ENCODE results near the gene CKAP4. TPM values are rescaled to one million over a fixed set of nuclear protein-coding genes. Genes with fewer than 3 reads are reported as not detected.

The CKAP4 gene
- total RNA-seq, 1 experiment from 2014 or later = 62.4 TPM

DNA sequence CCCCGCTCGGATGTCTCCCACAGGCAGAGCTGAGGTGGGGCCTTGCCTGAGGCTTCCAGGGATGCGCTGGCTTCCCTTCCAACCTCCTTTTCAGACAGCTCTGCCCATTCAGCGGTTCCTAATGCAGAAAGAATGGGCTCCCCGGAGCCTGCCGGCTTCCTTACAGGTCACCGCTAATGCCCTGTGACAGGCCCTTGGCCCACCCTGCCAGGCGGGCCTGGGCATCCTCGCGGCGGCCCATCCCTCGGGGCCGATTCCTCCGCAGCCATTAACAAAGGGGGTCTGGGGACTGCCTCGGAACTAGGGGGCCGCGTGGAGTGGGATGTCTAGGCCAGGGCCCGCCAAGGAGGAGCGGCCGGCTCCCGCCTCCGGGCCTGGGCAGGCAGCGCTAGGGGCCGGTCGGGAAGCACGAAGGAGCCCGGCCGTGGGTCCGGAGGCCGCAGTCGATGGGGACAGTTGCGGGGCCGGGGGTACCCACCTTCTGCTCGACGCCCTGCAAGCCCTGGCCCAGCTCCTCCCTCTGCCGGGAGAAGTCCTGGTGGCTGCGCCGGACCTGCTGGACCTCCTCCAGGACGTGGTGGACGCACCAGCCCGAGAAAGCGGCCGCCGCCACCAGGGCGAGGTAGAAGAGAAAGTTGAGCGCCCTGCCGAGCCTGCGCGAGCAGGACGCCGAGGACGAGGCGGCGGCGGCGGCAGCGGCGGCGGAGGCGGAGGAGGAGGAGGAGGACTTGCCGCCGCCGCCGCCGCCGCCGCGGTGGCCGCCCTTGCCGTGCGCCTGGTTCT lies 738 bp downstream of the CKAP4 start:
- H4K91ac ChIP-seq (ENCODE audit: insufficient read length, low read depth, low read length) = no peak overlapping the region
- peak overlapping the region; percentile 74 for H3K14ac ChIP-seq (ENCODE audit: insufficient read depth, low read length)
- no peak overlapping the region for H3K27ac ChIP-seq (ENCODE audit: insufficient read length, low read depth, low read length)
- H3K56ac ChIP-seq (ENCODE audit: insufficient read length, low read depth, low read length) = no peak overlapping the region
- H3K27me3 ChIP-seq (ENCODE audit: insufficient read depth, low read length) = no peaks in the 10 kb centered on the region
- H2AK5ac ChIP-seq (ENCODE audit: insufficient read length, low read length) = no peak overlapping the region
- no peak overlapping the region for H3K23ac ChIP-seq (ENCODE audit: insufficient read length, low read depth, low read length)
- H3K79me2 ChIP-seq (ENCODE audit: insufficient read depth, low read length) = no peaks in the 10 kb centered on the region
- H4K8ac ChIP-seq (replicated peaks; ENCODE audit: insufficient read length, low read depth, low read length) = no peak overlapping the region
- peak overlapping the region; percentile 72 to 81 for H3K4me3 Mint-ChIP-seq
- H3K27ac Mint-ChIP-seq = no peak overlapping the region
- H3K4me2 ChIP-seq (ENCODE audit: insufficient read depth, insufficient read length, low read length) = peak overlapping the region; percentile 41
- H3K9me3 Mint-ChIP-seq = no peaks in the 10 kb centered on the region
- peak overlapping the region; percentile 72 for H3K18ac ChIP-seq (ENCODE audit: insufficient read length, low read depth, low read length)
- TF ChIP-seq, protein P1, sequence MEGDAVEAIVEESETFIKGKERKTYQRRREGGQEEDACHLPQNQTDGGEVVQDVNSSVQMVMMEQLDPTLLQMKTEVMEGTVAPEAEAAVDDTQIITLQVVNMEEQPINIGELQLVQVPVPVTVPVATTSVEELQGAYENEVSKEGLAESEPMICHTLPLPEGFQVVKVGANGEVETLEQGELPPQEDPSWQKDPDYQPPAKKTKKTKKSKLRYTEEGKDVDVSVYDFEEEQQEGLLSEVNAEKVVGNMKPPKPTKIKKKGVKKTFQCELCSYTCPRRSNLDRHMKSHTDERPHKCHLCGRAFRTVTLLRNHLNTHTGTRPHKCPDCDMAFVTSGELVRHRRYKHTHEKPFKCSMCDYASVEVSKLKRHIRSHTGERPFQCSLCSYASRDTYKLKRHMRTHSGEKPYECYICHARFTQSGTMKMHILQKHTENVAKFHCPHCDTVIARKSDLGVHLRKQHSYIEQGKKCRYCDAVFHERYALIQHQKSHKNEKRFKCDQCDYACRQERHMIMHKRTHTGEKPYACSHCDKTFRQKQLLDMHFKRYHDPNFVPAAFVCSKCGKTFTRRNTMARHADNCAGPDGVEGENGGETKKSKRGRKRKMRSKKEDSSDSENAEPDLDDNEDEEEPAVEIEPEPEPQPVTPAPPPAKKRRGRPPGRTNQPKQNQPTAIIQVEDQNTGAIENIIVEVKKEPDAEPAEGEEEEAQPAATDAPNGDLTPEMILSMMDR (conservative IDR thresholded peaks at IDR 0.05) = no peak
- H3K9ac ChIP-seq (ENCODE audit: extremely low read depth, insufficient read length, low read length) = peak overlapping the region; percentile 34
- no peaks in the 10 kb centered on the region for H4K20me1 ChIP-seq (ENCODE audit: control insufficient read depth, insufficient read depth, insufficient read length)
- H2BK20ac ChIP-seq (ENCODE audit: low read depth, low read length, poor library complexity, severe bottlenecking) = no peak overlapping the region
- no peak overlapping the region for H2BK120ac ChIP-seq (ENCODE audit: low read depth, low read length, poor library complexity, severe bottlenecking)
- peaks cover 29 to 30% of the 10 kb centered on the region in 2 experiments for H3K4me1 Mint-ChIP-seq
- H4K5ac ChIP-seq (ENCODE audit: insufficient read length, low read depth, low read length) = no peak overlapping the region
- H3K9me3 ChIP-seq (ENCODE audit: control insufficient read depth, low read depth, low read length) = no peaks in the 10 kb centered on the region
- H3K79me1 ChIP-seq (ENCODE audit: insufficient read depth, low read depth, low read length, poor library complexity, severe bottlenecking) = peaks cover 3% of the 10 kb centered on the region
- WGBS (ENCODE audit: extremely low coverage, insufficient read length, low lambda C conversion rate) = no CpG with 5 or more reads among the region's 71 CpGs
- H3K23me2 ChIP-seq (ENCODE audit: insufficient read length, low read depth, low read length, poor library complexity, severe bottlenecking) = peaks cover 8% of the 10 kb centered on the region
- no peak for DNase-seq
- H3K27me3 Mint-ChIP-seq (ENCODE audit: low read depth) = peaks cover 2% of the 10 kb centered on the region; the same call in 1 of the 2 replicates
- H3T11ph ChIP-seq (ENCODE audit: low read length) = no peak overlapping the region
- no peak overlapping the region for H2AFZ ChIP-seq (ENCODE audit: low read length)
- peaks cover 8 to 19% (median 10%) of the 10 kb centered on the region in 3 experiments; a peak in 6 of 7 replicates for H3K36me3 Mint-ChIP-seq (ENCODE audit: insufficient read depth in 1 of 3, low read depth in 3 of 3)
- no peak overlapping the region for H3K4ac ChIP-seq (ENCODE audit: low read depth, low read length)
- no peak overlapping the region for H2BK15ac ChIP-seq (ENCODE audit: low read depth, low read length)
- H2BK5ac ChIP-seq (ENCODE audit: insufficient read length, low read length) = no peak overlapping the region
- no peak overlapping the region for H2BK12ac ChIP-seq (ENCODE audit: insufficient read length, low read depth, low read length)
- 0 out of 2 replicates have a peak, but pooled peaks cover 2% of the 10 kb centered on the region for H3K4me1 ChIP-seq (ENCODE audit: insufficient read depth, low read length)

Measured in H9 (cell line).